Tibial artery (tissue), 4 donors: ENCODE data around the gene MID2.

Experiments
- DNase-seq, 2 donors: peaks; one replicate each; pipeline ENCODE4 v3.0.0-alpha.2; 2019
- H3K27ac ChIP-seq, 2 donors: fragments of 200-600 bp; sonication (generic) in 1 of 2; 1 replicate in 1 of 2; 2 replicates in 1 of 2; pipeline ENCODE4 v1.5.1; 2018 to 2019; ENCODE audit warnings: mild to moderate bottlenecking in 1 of 2
- H3K27me3 ChIP-seq, 2 donors: fragments of 200-600 bp; sonication (generic) in 1 of 2; one replicate each; pipeline versions ENCODE4 v1.5.1 to v1.6.0; 2016 to 2019
- H3K36me3 ChIP-seq, 3 donors: fragments of 200-600 bp; sonication (generic) in 2 of 3; one replicate each; pipeline ENCODE4 v1.5.1; 2016 to 2019; ENCODE audit warnings: mild to moderate bottlenecking in 2 of 3
- H3K4me1 ChIP-seq, 4 donors: fragments of 200-600 bp; sonication (generic) in 2 of 4; 1 replicate in 3 of 4; 2 replicates in 1 of 4; pipeline ENCODE4 v1.5.1; 2016 to 2019
- H3K4me3 ChIP-seq, 2 donors: fragments of 200-600 bp; sonication (generic) in 1 of 2; 1 replicate in 1 of 2; 2 replicates in 1 of 2; pipeline ENCODE4 v1.5.1; 2018 to 2019; ENCODE audit warnings: mild to moderate bottlenecking in 2 of 2
- H3K9me3 ChIP-seq, 3 donors: fragments of 200-600 bp; sonication (generic) in 1 of 3; one replicate each; pipeline ENCODE4 v1.5.1; 2016 to 2019
- CTCF ChIP-seq, 2 experiments: fragments of 200-600 bp in 1 of 2; fragments of 450-650 bp in 1 of 2; IDR thresholded peaks; one replicate each; pipeline ENCODE4 v1.5.1; 2017 to 2019; ENCODE audit warnings: antibody characterized with exemption in 2 of 2, mild to moderate bottlenecking in 1 of 2, moderate library complexity in 1 of 2
- intact Hi-C: fragments of 100-400 bp; cut with DNase I; formaldehyde crosslinking; loops from one replicate; pipeline ENCODE4 v1.15.0; 2023; ENCODE audit warnings: low total_unique reads

MID2 gene

GRCh38 chrX:107834275-107835201 is 8.9 kb downstream of the MID2 start:
- no peaks in the 10 kb centered on the region for H3K27me3 ChIP-seq
- no peaks in the 10 kb centered on the region for H3K4me1 ChIP-seq
- H3K36me3 ChIP-seq, result no peaks in the 10 kb centered on the region
- no peak overlapping the region for H3K27ac ChIP-seq
- intact Hi-C loops, result no loop called here
- no peak for TF ChIP-seq CTCF (IDR thresholded peaks at IDR 0.05)
- no peak for DNase-seq
- no peak overlapping the region for H3K4me3 ChIP-seq
- no peaks in the 10 kb centered on the region for H3K9me3 ChIP-seq

- H3K27ac ChIP-seq, result no peak overlapping the region
- no peak for DNase-seq
- no peaks in the 10 kb centered on the region for H3K9me3 ChIP-seq
- H3K27me3 ChIP-seq, result no peaks in the 10 kb centered on the region
- no peak for TF ChIP-seq CTCF (IDR thresholded peaks at IDR 0.05)
- H3K4me3 ChIP-seq, result no peak overlapping the region
- H3K4me1 ChIP-seq, result no peaks in the 10 kb centered on the region
- intact Hi-C loops, result no loop called here
- peaks cover 4 to 7% (median 5%) of the 10 kb centered on the region in 3 donors for H3K36me3 ChIP-seq
Measured at GRCh38 chrX:107836958-107837357, 11.3 kb downstream of the MID2 start.

GRCh38 chrX:107840971-107841370 is 15.3 kb downstream of the MID2 start:
- intact Hi-C loops, result no loop called here
- H3K27ac ChIP-seq, result no peak overlapping the region
- no peak for TF ChIP-seq CTCF (IDR thresholded peaks at IDR 0.05)
- peaks cover 4 to 7% (median 5%) of the 10 kb centered on the region in 3 donors for H3K36me3 ChIP-seq
- H3K9me3 ChIP-seq, result no peaks in the 10 kb centered on the region
- H3K4me3 ChIP-seq, result no peak overlapping the region
- H3K27me3 ChIP-seq, result no peaks in the 10 kb centered on the region
- H3K4me1 ChIP-seq, result peaks cover 0 to 12% (median 0%) of the 10 kb centered on the region in 4 donors
- no peak for DNase-seq

- no peaks in the 10 kb centered on the region for H3K9me3 ChIP-seq
- TF ChIP-seq CTCF (IDR thresholded peaks at IDR 0.05), result no peak
- H3K27me3 ChIP-seq, result no peaks in the 10 kb centered on the region
- peaks cover 0 to 12% (median 0%) of the 10 kb centered on the region in 4 donors for H3K4me1 ChIP-seq
- intact Hi-C loops, result no loop called here
- no peak for DNase-seq
- no peak overlapping the region for H3K4me3 ChIP-seq
- H3K36me3 ChIP-seq, result peaks cover 4 to 13% (median 5%) of the 10 kb centered on the region in 3 donors
- no peak overlapping the region for H3K27ac ChIP-seq
Measured at GRCh38 chrX:107842715-107843400, 17.2 kb downstream of the MID2 start.

GRCh38 chrX:107845625-107846024 is 20.0 kb downstream of the MID2 start:
- Histone ChIP-seq H3K9me3 (no peaks in the 10 kb centered on the region), H3K27me3 (no peaks in the 10 kb centered on the region), H3K4me1 (peaks cover 0 to 12% (median 0%) of the 10 kb centered on the region in 4 donors), H3K36me3 (peaks cover 4 to 13% (median 5%) of the 10 kb centered on the region in 3 donors), H3K4me3 (no peak overlapping the region), H3K27ac (no peak overlapping the region)
- no peak for DNase-seq
- intact Hi-C loops, result no loop called here
- no peak for TF ChIP-seq CTCF (IDR thresholded peaks at IDR 0.05)
